ENCODE measurements around the gene RNF151. TPM values are rescaled to one million over a fixed set of nuclear protein-coding genes. Genes with fewer than 3 reads are reported as not detected.

Gene RNF151
- total RNA-seq, 1 donor from 2014 or later: not detected

GRCh38 chr16:1980030-1980769, 13.5 kb downstream of the RNF151 start:
- no peaks in the 10 kb centered on the region for H3K9me3 ChIP-seq (ENCODE audit: insufficient read depth, low read depth, low read length)
- Mint-ChIP-seq H3K27ac (ENCODE audit: unreplicated experiment) (no peak overlapping the region), H3K27me3 (ENCODE audit: low read depth, unreplicated experiment) (peaks cover 19% of the 10 kb centered on the region), H3K36me3 (ENCODE audit: low read depth, unreplicated experiment) (peaks cover 1% of the 10 kb centered on the region), H3K4me3 (ENCODE audit: unreplicated experiment) (no peak overlapping the region), H3K4me1 (ENCODE audit: low read depth, unreplicated experiment) (peaks cover 2% of the 10 kb centered on the region), H3K9me3 (ENCODE audit: unreplicated experiment) (no peaks in the 10 kb centered on the region)
- TF ChIP-seq EZH2 (IDR thresholded peaks at IDR 0.05; ENCODE audit: insufficient read depth, low read length): peak; percentile 57
- TF ChIP-seq CTCF (IDR thresholded peaks at IDR 0.05; ENCODE audit: insufficient read depth, low read depth, low read length): no peak
- H3K79me2 ChIP-seq (ENCODE audit: insufficient read depth, low read length): peaks cover 5% of the 10 kb centered on the region
- no peak overlapping the region for H3K9ac ChIP-seq (ENCODE audit: low read length)
- peaks cover 7% of the 10 kb centered on the region for H3K36me3 ChIP-seq (ENCODE audit: insufficient read depth, low read length)
- H3K4me1 ChIP-seq (ENCODE audit: insufficient read depth, low read length): peaks cover 11% of the 10 kb centered on the region
- no peak overlapping the region for H3K4me2 ChIP-seq (ENCODE audit: low read length)
- peaks cover 32% of the 10 kb centered on the region for H3K27me3 ChIP-seq (ENCODE audit: insufficient read depth, low read length)
- no peak overlapping the region for H2AFZ ChIP-seq (ENCODE audit: low read depth, low read length)
- no peak overlapping the region for H3K4me3 ChIP-seq (ENCODE audit: insufficient read depth, low read depth, low read length)
- no peak for FAIRE-seq
- peaks cover 41% of the 10 kb centered on the region for H4K20me1 ChIP-seq (ENCODE audit: insufficient read depth, low read length)
- DNase-seq (ENCODE audit: low read depth): no peak
- no peak overlapping the region for H3K27ac ChIP-seq (ENCODE audit: low read depth, low read length)

GRCh38 chr16:1980770-1981087, 14.1 kb downstream of the RNF151 start:
- Histone ChIP-seq H3K27ac (ENCODE audit: low read depth, low read length) (no peak overlapping the region), H2AFZ (ENCODE audit: low read depth, low read length) (no peak overlapping the region), H4K20me1 (ENCODE audit: insufficient read depth, low read length) (peaks cover 45% of the 10 kb centered on the region), H3K36me3 (ENCODE audit: insufficient read depth, low read length) (peaks cover 7% of the 10 kb centered on the region), H3K27me3 (ENCODE audit: insufficient read depth, low read length) (peaks cover 32% of the 10 kb centered on the region), H3K79me2 (ENCODE audit: insufficient read depth, low read length) (peaks cover 10% of the 10 kb centered on the region), H3K4me3 (ENCODE audit: insufficient read depth, low read depth, low read length) (no peak overlapping the region), H3K4me2 (ENCODE audit: low read length) (no peak overlapping the region), H3K9me3 (ENCODE audit: insufficient read depth, low read depth, low read length) (no peaks in the 10 kb centered on the region), H3K9ac (ENCODE audit: low read length) (no peak overlapping the region), H3K4me1 (ENCODE audit: insufficient read depth, low read length) (peaks cover 15% of the 10 kb centered on the region)
- no peak for FAIRE-seq
- DNase-seq (ENCODE audit: low read depth): no peak
- TF ChIP-seq CTCF (IDR thresholded peaks at IDR 0.05; ENCODE audit: insufficient read depth, low read depth, low read length): no peak
- TF ChIP-seq EZH2 (IDR thresholded peaks at IDR 0.05; ENCODE audit: insufficient read depth, low read length): peak; percentile 9
- Mint-ChIP-seq H3K27me3 (ENCODE audit: low read depth, unreplicated experiment) (peaks cover 19% of the 10 kb centered on the region), H3K27ac (ENCODE audit: unreplicated experiment) (no peak overlapping the region), H3K36me3 (ENCODE audit: low read depth, unreplicated experiment) (peaks cover 1% of the 10 kb centered on the region), H3K9me3 (ENCODE audit: unreplicated experiment) (no peaks in the 10 kb centered on the region), H3K4me3 (ENCODE audit: unreplicated experiment) (no peak overlapping the region), H3K4me1 (ENCODE audit: low read depth, unreplicated experiment) (peaks cover 2% of the 10 kb centered on the region)

- H2AFZ ChIP-seq (ENCODE audit: low read depth, low read length): no peak within 1 kb of the TSS
- no peaks in the 10 kb centered on the region for H3K9me3 ChIP-seq (ENCODE audit: insufficient read depth, low read depth, low read length)
- FAIRE-seq (no peak), DNase-seq (ENCODE audit: low read depth) (no peak)
- H3K4me1 Mint-ChIP-seq (ENCODE audit: low read depth, unreplicated experiment): peaks cover 2% of the 10 kb centered on the region
- peaks cover 1% of the 10 kb centered on the region for H3K36me3 Mint-ChIP-seq (ENCODE audit: low read depth, unreplicated experiment)
- no peak within 1 kb of the TSS for H3K4me2 ChIP-seq (ENCODE audit: low read length)
- no peak within 1 kb of the TSS for H3K27ac ChIP-seq (ENCODE audit: low read depth, low read length)
- peaks cover 32% of the 10 kb centered on the region for H3K27me3 ChIP-seq (ENCODE audit: insufficient read depth, low read length)
- TF ChIP-seq CTCF (IDR thresholded peaks at IDR 0.05; ENCODE audit: insufficient read depth, low read depth, low read length) (no peak), EZH2 (IDR thresholded peaks at IDR 0.05; ENCODE audit: insufficient read depth, low read length) (no peak)
- peaks cover 7% of the 10 kb centered on the region for H3K36me3 ChIP-seq (ENCODE audit: insufficient read depth, low read length)
- H3K4me3 Mint-ChIP-seq (ENCODE audit: unreplicated experiment): no peak within 1 kb of the TSS
- H3K79me2 ChIP-seq (ENCODE audit: insufficient read depth, low read length): peaks cover 16% of the 10 kb centered on the region
- H4K20me1 ChIP-seq (ENCODE audit: insufficient read depth, low read length): peaks cover 46% of the 10 kb centered on the region
- peaks cover 15% of the 10 kb centered on the region for H3K4me1 ChIP-seq (ENCODE audit: insufficient read depth, low read length)
- peaks cover 19% of the 10 kb centered on the region for H3K27me3 Mint-ChIP-seq (ENCODE audit: low read depth, unreplicated experiment)
- no peak within 1 kb of the TSS for H3K4me3 ChIP-seq (ENCODE audit: insufficient read depth, low read depth, low read length)
- no peaks in the 10 kb centered on the region for H3K9me3 Mint-ChIP-seq (ENCODE audit: unreplicated experiment)
- peak within 1 kb of the TSS; percentile 62 for H3K27ac Mint-ChIP-seq (ENCODE audit: unreplicated experiment)
- H3K9ac ChIP-seq (ENCODE audit: low read length): no peak within 1 kb of the TSS
Observed at GRCh38 chr16:1981398-1981836, 14.8 kb downstream of the RNF151 start, which contains the start of gene NOXO1. Gene NOXO1, minus strand, starts transcription at chr16:1981469. Its CDS starts 290 bp downstream, at chr16:1981179.

All from astrocyte (in vitro differentiated cells and primary cell).